GM23338 (cell line): Measurements from ENCODE around the gene COX4I1. TPM values are rescaled to one million over a fixed set of nuclear protein-coding genes. Genes with fewer than 3 reads are reported as not detected.

ENCODE experiments used
- ATAC-seq: fragments of 200-7000 bp; cut with Tn5 transposase; 3 replicates; pipeline ENCODE4 v1.9.1; 2020
- DNase-seq: peaks from one replicate; pipeline ENCODE4 v3.0.0-alpha.2; 2015; ENCODE audit warnings: low spot score
- H2AFZ ChIP-seq: fragments of 200-600 bp; sonication (generic); 2 replicates; pipeline ENCODE4 v1.8.0; 2016; ENCODE audit warnings: antibody characterized with exemption, mild to moderate bottlenecking, moderate library complexity
- H3F3A ChIP-seq: fragments of 200-600 bp; sonication (generic); replicated peaks from 2 replicates; pipeline ENCODE4 v1.8.0; 2017; ENCODE audit warnings: antibody characterized with exemption, mixed run types, low read depth
- H3K27ac ChIP-seq: fragments of 200-600 bp; sonication (generic); 2 replicates; pipeline ENCODE4 v1.6.1; 2016; ENCODE audit warnings: low read depth
- H3K27me3 ChIP-seq: fragments of 200-600 bp; sonication (generic); 2 replicates; pipeline ENCODE4 v1.8.0; 2016; ENCODE audit warnings: mild to moderate bottlenecking, mixed run types, moderate library complexity; ENCODE audit not compliant: insufficient read depth
- H3K36me3 ChIP-seq: fragments of 200-600 bp; sonication (generic); 2 replicates; pipeline ENCODE4 v1.8.0; 2016; ENCODE audit warnings: mild to moderate bottlenecking; ENCODE audit not compliant: insufficient read depth
- H3K4me1 ChIP-seq: fragments of 200-600 bp; sonication (generic); 2 replicates; pipeline ENCODE4 v1.8.0; 2016; ENCODE audit warnings: mild to moderate bottlenecking, moderate library complexity; ENCODE audit not compliant: insufficient read depth
- H3K4me2 ChIP-seq: fragments of 200-600 bp; sonication (generic); 2 replicates; pipeline ENCODE4 v1.7.1; 2017; ENCODE audit warnings: mixed run types
- H3K4me3 ChIP-seq: fragments of 200-600 bp; sonication (generic); 2 replicates; pipeline ENCODE4 v1.6.1; 2016; ENCODE audit warnings: mixed run types
- H3K79me2 ChIP-seq: fragments of 200-600 bp; sonication (generic); replicated peaks from 2 replicates; pipeline ENCODE4 v1.8.0; 2017; ENCODE audit warnings: mild to moderate bottlenecking; ENCODE audit not compliant: insufficient read depth
- H3K9me2 ChIP-seq: fragments of 200-600 bp; sonication (generic); 2 replicates; pipeline ENCODE4 v1.8.0; 2017; ENCODE audit not compliant: insufficient read depth
- H4K20me1 ChIP-seq: fragments of 200-600 bp; sonication (generic); replicated peaks from 2 replicates; pipeline ENCODE4 v1.8.0; 2017; ENCODE audit warnings: mild to moderate bottlenecking; ENCODE audit not compliant: insufficient read depth
- H3K27ac Mint-ChIP-seq: 2 replicates; pipeline ENCODE4 v1.8.0; 2020; ENCODE audit warnings: inconsistent platforms, mild to moderate bottlenecking, moderate library complexity, mixed read lengths
- H3K27me3 Mint-ChIP-seq: 3 replicates; pipeline ENCODE4 v1.8.0; 2022; ENCODE audit warnings: low read depth, mild to moderate bottlenecking, moderate library complexity, mixed read lengths, inconsistent platforms; ENCODE audit not compliant: insufficient read depth, poor library complexity
- H3K36me3 Mint-ChIP-seq: 3 replicates; pipeline ENCODE4 v1.8.0; 2021; ENCODE audit warnings: low read depth, mild to moderate bottlenecking, inconsistent platforms, moderate library complexity, mixed read lengths
- H3K4me1 Mint-ChIP-seq: 3 replicates; pipeline ENCODE4 v1.8.0; 2020; ENCODE audit warnings: mild to moderate bottlenecking, inconsistent platforms, mixed read lengths
- H3K4me3 Mint-ChIP-seq: 3 replicates; pipeline ENCODE4 v1.8.0; 2021; ENCODE audit warnings: moderate library complexity, mild to moderate bottlenecking, inconsistent platforms, mixed read lengths
- H3K9me3 Mint-ChIP-seq: 3 replicates; pipeline ENCODE4 v1.8.0; 2020; ENCODE audit warnings: moderate library complexity, mild to moderate bottlenecking, inconsistent platforms, mixed read lengths
- CREB1 ChIP-seq: fragments of 250-450 bp; sonication (Bioruptor Pico); IDR thresholded peaks from 2 replicates; pipeline ENCODE4 v1.5.0; 2020; ENCODE audit warnings: low read depth, mild to moderate bottlenecking, moderate library complexity
- CTCF ChIP-seq, 2 experiments: fragments of 200-600 bp in 1 of 2; sonication (generic) in 1 of 2; conservative IDR thresholded peaks; 2 replicates each; pipeline versions ENCODE4 v1.5.1 to v1.6.1; 2016 to 2017; ENCODE audit warnings: antibody characterized with exemption in 2 of 2, low read depth in 2 of 2, mild to moderate bottlenecking in 2 of 2, moderate library complexity in 1 of 2
- EZH2 ChIP-seq: fragments of 200-600 bp; sonication (generic); IDR thresholded peaks from one replicate; pipeline ENCODE4 v1.8.0; 2017; ENCODE audit warnings: antibody characterized with exemption, mild to moderate bottlenecking, low read depth; ENCODE audit not compliant: unreplicated experiment
- EZH2phosphoT487 ChIP-seq: fragments of 200-600 bp; sonication (generic); IDR thresholded peaks from one replicate; pipeline ENCODE4 v1.8.1; 2018; ENCODE audit warnings: antibody characterized with exemption; ENCODE audit not compliant: unreplicated experiment
- JUNB ChIP-seq: IDR thresholded peaks from one replicate; pipeline ENCODE4 v1.6.1; 2016; ENCODE audit warnings: antibody characterized with exemption; ENCODE audit not compliant: unreplicated experiment
- NANOG ChIP-seq: IDR thresholded peaks from 2 replicates; pipeline ENCODE4 v1.6.1; 2016; ENCODE audit warnings: antibody characterized with exemption, borderline replicate concordance
- POLR2AphosphoS5 ChIP-seq: IDR thresholded peaks from 2 replicates; pipeline ENCODE4 v1.6.1; 2016; ENCODE audit warnings: antibody characterized with exemption, low read depth
- REST ChIP-seq: IDR thresholded peaks from one replicate; pipeline ENCODE4 v1.6.1; 2018; ENCODE audit warnings: antibody characterized with exemption; ENCODE audit not compliant: unreplicated experiment
- STAT1 ChIP-seq: IDR thresholded peaks from one replicate; pipeline ENCODE4 v1.6.1; 2016; ENCODE audit warnings: antibody characterized with exemption; ENCODE audit not compliant: unreplicated experiment
- ZNF114 ChIP-seq: fragments of 250-450 bp; sonication (Bioruptor Pico); IDR thresholded peaks from 2 replicates; pipeline ENCODE4 v1.5.0; 2020; ENCODE audit warnings: mild to moderate bottlenecking, moderate library complexity
- ZNF331 ChIP-seq: fragments of 250-450 bp; sonication (Bioruptor Pico); IDR thresholded peaks from 2 replicates; pipeline ENCODE4 v1.5.0; 2020; ENCODE audit warnings: low read depth, mild to moderate bottlenecking, moderate library complexity
- ZNF462 ChIP-seq: fragments of 250-450 bp; sonication (Bioruptor Pico); IDR thresholded peaks from 2 replicates; pipeline ENCODE4 v1.5.0; 2020; ENCODE audit warnings: mild to moderate bottlenecking, moderate library complexity
- polyA plus RNA-seq: library from polyadenylated mRNA; unstranded; fragments of >200 nt; fragmentation: Nextera tagmentation; extraction: Ambion mirVana; gene quantifications from 2 replicates; pipeline ENCODE4 v1.2.1, GENCODE V29; 2016
- total RNA-seq: library from RNA; depleted of rRNA; stranded (reverse); fragments of >200 nt; shearing (Covaris generic); gene quantifications from 2 replicates; pipeline ENCODE4 v1.2.3, GENCODE V29; 2014

COX4I1 gene
- total and polyA plus RNA-seq, 2 experiments from 2014 or later: 329 to 1,008 TPM

- no peak for TF ChIP-seq ZNF114
- TF ChIP-seq CREB1 (CRISPR knock-in tag): no peak
- no peak for TF ChIP-seq JUNB
- no peak for TF ChIP-seq ZNF331 (CRISPR knock-in tag)
- TF ChIP-seq NANOG: no peak
These were observed 30.4 kb downstream of the COX4I1 start (continued) for GRCh38 chr16:85829751-85830445.

- Histone ChIP-seq H2AFZ (no peak overlapping the region), H3K4me1 (no peaks in the 10 kb centered on the region), H3K27me3 (no peaks in the 10 kb centered on the region), H3K4me2 (no peak overlapping the region), H3K4me3 (no peak overlapping the region), H3K9me2 (no peaks in the 10 kb centered on the region), H3K36me3 (no peaks in the 10 kb centered on the region), H3F3A (no peaks in the 10 kb centered on the region), H4K20me1 (no peaks in the 10 kb centered on the region), H3K27ac (no peak overlapping the region), H3K79me2 (no peaks in the 10 kb centered on the region)
- H3K4me1 Mint-ChIP-seq: no peaks in the 10 kb centered on the region; the same call in 2 of the 3 replicates
- H3K9me3 Mint-ChIP-seq: peaks cover 22% of the 10 kb centered on the region
- H3K36me3 Mint-ChIP-seq: peaks cover 10% of the 10 kb centered on the region
- DNase-seq (no peak), ATAC-seq (no peak)
- H3K27me3 Mint-ChIP-seq: peaks cover 3% of the 10 kb centered on the region
- no peak overlapping the region for H3K27ac Mint-ChIP-seq
- no peak overlapping the region for H3K4me3 Mint-ChIP-seq
- TF ChIP-seq ZNF462 (CRISPR knock-in tag) (no peak), CREB1 (CRISPR knock-in tag) (no peak), POLR2AphosphoS5 (no peak), ZNF114 (no peak), EZH2phosphoT487 (no peak), REST (no peak), ZNF331 (CRISPR knock-in tag) (no peak), NANOG (no peak), EZH2 (no peak), CTCF (conservative IDR thresholded peaks at IDR 0.05; ENCODE audit: low read depth in 2 of 2) (no peak), STAT1 (no peak)
These were observed 31.3 kb downstream of the COX4I1 start for GRCh38 chr16:85830821-85831220.
